Forelimb muscle (tissue), 1 donor: ENCODE data around the gene GAPDH. TPM values are rescaled to one million over a fixed set of nuclear protein-coding genes. Genes with fewer than 3 reads are reported as not detected.
"Not testable (repeated sequence)": the region's sequence is repeated elsewhere in the genome, so short reads cannot be mapped to it uniquely, and the experiment has no call there.

Experiments used
- DNase-seq: peaks from one replicate; pipeline ENCODE4 v3.0.0-alpha.2; 2013; ENCODE audit warnings: low read depth
- polyA plus RNA-seq: library from polyadenylated mRNA; unstranded; fragments of 120-200 nt; gene quantifications from one replicate; pipeline ENCODE4 v1.2.1, GENCODE V29; 2013; ENCODE audit not compliant: insufficient read length

Gene GAPDH
- polyA plus RNA-seq, 1 donor: 5,430 TPM

- no peak for DNase-seq
These were observed 11.7 kb downstream of the GAPDH start for GRCh38 chr12:6546016-6546415.

- DNase-seq: no peak
These were observed 13.2 kb downstream of the GAPDH start for GRCh38 chr12:6547566-6547965.

- DNase-seq: no peak
These were observed 13.7 kb downstream of the GAPDH start for GRCh38 chr12:6547987-6548386.

- no peak for DNase-seq
These were observed 14.2 kb downstream of the GAPDH start for GRCh38 chr12:6548556-6548955.

GRCh38 chr12:6548966-6549683 is 14.8 kb downstream of the GAPDH start:
- DNase-seq: no peak

DNA sequence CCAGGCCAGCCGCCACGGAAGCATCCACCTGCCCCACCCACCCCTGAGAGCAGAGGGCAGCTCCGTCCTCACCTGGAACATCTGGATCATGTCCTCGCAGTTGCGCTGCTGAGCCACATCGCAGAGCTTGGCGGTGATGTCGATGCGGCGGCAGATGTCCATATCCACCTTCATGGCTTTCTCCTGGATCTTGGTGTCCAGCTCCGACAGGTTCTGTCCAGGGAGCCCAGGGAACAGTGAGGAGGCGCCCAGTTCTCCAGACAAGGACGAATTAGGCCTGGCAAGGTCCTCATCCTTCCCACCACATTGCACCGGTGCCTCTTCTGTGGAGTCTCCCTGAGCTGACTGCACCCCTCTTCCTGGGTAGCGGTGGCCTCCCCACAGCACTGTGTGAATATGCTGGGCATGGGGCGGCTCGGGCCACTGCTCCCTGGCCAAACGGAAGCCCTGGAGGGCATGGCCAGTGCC is 15.4 kb downstream of the GAPDH start:
- no peak for DNase-seq

DNA sequence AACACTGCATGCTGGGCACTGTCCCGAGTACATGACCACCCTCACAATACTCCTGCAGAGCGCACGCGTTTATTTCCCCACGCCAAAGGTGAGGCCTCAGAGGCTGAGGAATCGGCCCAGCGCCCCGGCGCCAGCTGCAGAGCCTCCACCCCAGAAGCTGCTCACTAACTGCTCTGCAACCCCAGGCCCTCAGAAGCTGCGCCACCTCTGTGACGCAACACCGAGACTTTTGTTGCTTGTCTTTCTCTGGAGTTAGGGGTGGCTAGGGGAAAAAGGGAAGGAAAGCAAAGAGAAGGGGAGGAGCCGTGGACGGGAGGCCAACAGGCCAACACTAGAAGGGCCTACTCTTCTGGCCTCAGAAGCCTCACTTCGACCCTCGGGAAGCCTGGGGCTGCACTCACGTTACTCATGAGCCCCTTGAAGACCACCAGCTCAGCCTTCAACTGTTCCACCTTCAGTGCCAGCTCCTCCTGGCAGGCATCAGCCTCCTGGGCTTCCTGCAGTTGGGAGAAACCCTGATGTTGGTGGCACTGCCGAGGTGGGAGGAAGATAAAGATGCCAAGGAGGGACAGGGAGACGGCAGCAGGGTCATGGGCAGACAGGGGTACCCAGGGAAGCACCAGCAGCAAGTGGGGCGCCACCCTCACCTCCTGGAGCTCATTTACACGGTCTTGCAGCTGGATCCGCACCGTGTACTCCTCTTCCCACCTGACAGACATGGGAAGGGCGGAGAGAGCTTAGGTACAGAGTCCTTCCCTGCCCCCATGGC is 16.2 kb downstream of the GAPDH start:
- DNase-seq: no peak

DNA sequence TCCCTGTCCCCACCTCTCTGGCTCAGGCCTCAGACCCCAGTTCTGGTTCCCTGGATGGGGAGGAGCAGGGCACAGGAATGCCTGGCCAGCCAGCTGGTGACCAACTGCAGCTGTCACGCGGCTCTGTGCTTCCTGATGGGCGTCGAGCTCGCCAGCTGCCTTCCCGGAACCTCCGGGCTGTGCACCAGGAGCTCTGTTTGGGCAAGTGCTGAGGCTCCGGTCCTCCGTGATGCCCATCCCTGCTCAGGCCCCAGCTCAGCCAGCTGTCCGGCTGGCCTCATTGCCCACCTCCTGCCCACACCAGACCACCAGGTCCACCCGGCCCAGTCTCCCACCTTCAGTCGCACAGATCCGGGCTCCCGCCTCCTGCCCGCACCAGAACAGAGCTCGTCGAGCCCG is 16.7 kb downstream of the GAPDH start:
- no peak for DNase-seq

DNA sequence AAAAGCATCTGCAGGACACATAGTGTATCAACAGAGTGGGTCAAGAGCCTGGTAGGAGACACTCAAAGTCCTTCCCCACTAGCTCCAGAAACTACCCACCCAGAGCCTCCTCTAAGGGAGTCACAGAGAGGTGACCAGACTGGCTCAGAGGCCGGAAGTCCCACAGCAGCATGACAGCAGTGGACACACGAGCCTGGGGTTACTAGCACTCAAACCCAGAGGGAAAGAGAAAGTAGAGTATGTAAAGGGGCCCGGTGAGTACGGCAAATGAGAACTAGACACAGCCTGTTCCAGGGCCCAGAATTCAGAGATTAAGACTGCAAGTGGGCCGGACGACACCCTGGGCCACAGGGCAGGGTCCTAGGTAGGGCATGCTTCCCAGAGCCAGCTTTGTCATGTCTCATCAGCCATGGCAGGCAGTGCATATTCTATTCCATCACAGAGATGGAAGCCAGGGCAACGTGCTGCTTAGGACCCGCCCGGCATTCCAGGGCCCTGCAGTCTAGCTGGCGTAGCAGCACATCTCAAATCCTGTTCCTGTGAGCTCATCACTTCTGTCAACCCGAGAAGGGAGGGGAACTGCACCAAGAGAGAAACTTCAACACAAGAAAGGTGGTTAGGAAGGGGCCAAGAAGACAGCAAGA is 17.3 kb downstream of the GAPDH start:
- DNase-seq: no peak

DNA sequence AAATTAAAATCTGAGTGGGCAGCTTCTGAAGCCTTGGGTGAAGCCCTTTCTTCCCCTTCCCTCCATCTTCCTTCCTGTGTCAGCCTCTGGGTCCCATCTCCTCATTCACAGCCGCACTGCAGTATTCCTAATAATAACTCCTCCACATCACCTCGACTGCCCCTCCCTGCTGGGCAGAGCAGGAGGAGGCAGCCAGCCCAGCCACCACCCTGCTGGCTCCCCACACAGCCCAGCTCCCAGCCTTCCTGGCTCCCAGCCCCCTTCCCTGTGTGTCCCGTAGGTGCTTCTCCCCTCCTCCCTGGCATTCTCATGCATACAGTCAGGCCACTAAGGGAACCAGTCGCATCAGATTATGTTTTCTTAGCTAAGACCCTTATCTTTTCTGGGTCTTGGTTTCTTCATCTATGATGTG is 17.8 kb downstream of the GAPDH start:
- DNase-seq: no peak

DNA sequence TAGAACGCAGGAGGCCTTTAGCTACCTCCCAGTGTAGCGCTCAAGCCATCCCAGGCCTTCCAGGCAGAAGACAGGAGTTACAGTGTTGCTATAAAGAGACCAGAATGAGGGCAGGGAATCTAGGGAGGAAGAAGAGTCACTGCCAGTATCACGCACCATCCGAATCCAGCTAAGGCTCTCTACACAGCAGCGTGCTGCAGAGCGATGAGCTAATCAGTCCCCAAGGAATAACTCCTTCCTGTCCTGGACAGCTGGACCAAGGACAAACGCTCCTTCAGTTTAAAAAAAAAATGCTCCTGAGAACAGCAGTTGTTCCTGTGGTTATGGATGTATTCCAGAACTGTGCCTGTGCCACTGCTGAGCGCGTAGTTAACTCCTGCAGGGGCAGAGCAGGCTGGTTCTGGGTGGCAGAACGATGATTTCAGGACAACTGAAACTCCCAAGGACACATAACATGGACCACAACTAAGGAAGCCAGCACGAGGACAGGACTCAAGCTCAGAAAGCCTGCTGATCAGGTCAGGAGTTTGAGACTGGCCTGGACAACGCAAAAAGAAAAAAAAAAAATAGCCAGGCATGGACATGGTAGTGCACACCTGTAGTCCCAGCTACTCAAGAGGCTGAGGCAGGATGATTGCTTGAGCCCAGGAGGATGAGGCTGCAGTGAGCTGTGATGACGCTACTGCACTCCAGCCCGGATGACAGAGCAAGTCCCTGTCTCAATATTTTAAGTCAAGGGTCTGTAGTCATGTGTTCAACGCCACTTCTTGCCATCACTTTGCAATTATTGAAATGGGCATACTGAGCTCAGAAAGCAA is 18.9 kb downstream of the GAPDH start:
- DNase-seq: no peak

GRCh38 chr12:6554168-6555017 is 20.1 kb downstream of the GAPDH start:
- no peak for DNase-seq

GRCh38 chr12:6555018-6555691 is 20.8 kb downstream of the GAPDH start:
- no peak for DNase-seq

DNA sequence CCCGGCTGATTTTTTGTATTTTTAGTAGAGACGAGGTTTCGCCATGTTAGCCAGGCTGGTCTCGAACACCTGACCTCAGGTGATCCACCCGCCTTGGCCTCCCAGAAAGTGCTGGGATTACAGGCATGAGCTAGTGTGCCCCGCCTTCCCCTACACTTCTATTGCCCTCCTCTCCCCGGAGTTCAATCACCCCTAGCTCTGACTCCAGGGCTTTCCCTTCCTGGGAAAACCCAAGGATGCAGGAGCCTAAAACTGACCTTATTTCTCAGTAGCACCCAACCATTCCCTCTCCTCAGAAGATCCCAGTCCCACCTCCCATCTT is 22.1 kb downstream of the GAPDH start:
- not testable (repeated sequence) for DNase-seq

GRCh38 chr12:6556857-6557256 is 22.5 kb downstream of the GAPDH start:
- no peak for DNase-seq

DNA sequence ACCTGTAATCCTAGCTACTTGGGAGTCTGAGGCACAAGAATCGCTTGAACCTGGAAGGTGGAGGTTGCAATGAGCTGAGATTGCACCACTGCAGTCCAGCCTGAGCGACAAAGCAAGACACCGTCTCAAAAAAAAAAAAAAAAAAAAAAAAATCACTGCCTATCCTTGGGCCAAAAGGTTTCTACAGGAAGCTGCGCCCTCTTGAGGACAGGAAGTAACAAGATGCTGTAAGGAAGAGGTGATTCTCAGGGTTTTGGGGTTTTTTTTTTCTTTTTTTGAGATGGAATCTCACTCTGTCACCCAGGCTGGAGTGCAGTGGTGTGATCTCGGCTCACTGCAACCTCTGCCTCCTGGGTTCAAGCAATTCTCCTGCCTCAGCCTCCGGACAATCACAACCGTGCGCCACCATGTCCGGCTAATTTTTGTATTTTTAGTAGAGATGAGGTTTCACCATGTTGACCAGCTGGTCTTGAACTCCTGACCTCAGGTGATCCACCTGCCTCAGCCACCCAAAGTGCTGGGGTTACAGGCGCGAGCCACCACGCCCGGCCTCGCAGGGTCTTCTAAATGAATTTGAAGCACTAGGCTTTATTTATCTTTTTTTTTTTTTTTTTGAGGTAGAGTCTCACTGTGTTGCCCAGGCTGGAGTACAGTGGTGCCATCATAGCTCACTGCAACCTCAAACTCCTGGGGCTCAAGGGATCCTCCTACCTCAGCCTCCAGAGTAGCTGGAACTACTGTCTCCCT is 23.9 kb downstream of the GAPDH start:
- not testable (repeated sequence) for DNase-seq

DNA sequence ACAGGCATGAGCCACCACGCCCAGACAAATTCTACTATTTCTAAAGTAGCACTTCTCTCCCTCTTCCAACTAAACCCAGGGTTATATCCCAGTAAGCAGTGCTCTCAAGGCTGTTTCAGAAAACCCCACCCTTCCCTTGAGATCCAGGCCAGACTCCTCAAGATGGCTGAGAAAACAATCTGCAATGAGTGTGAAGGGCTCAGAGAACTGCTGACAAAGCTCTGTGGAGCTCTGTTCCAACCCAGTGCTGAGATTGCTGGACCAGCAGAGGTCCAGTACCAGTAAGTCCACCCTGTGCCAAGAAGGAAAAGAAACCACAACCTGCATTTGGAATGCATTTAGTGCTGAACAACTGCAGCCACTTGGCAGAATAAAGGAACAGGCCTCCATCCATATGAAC is 25.2 kb downstream of the GAPDH start:
- no peak for DNase-seq

GRCh38 chr12:6560501-6561205 is 26.3 kb downstream of the GAPDH start:
- DNase-seq: no peak

GRCh38 chr12:6562881-6563280 is 28.6 kb downstream of the GAPDH start:
- no peak for DNase-seq
